T-helper 2 cell (primary cell): Measurements from ENCODE around the gene MAP3K19.
"Not testable (repeated sequence)": the region's sequence is repeated elsewhere in the genome, so short reads cannot be mapped to it uniquely, and the experiment has no call there.

ENCODE experiments used
- DNase-seq, 5 experiments: peaks; one replicate each; pipeline versions ENCODE4 v3.0.0 to v3.0.0-alpha.2; 2012 to 2022
- total RNA-seq, 2 donors: gene quantifications; one replicate each; lab custom pipeline; 2026; lab: John Stamatoyannopoulos, UW

MAP3K19 gene
- total RNA-seq: 0 reads per million in 2 donors

GRCh38 chr2:135047300-135047699 is at the start of gene MAP3K19:
MAP3K19 (minus strand) TSS chr2:135047447; CDS start chr2:135024647, 22,800 bp downstream.
- no peak for DNase-seq

- no peak for DNase-seq
These were observed 49.6 kb upstream of the MAP3K19 start for GRCh38 chr2:135096665-135097446.

- DNase-seq: peak in 1 of 5 experiments; percentile 27
These were observed 48.3 kb upstream of the MAP3K19 start for GRCh38 chr2:135095591-135095990.

GRCh38 chr2:135094508-135094907 is 47.3 kb upstream of the MAP3K19 start:
- no peak for DNase-seq

GRCh38 chr2:135093670-135094330 is 46.6 kb upstream of the MAP3K19 start:
- no peak for DNase-seq

GRCh38 chr2:135093193-135093592 is 45.9 kb upstream of the MAP3K19 start:
- no peak for DNase-seq

GRCh38 chr2:135091681-135092080 is 44.4 kb upstream of the MAP3K19 start:
- DNase-seq: no peak

- DNase-seq: not testable (repeated sequence)
These were observed 42.4 kb upstream of the MAP3K19 start for GRCh38 chr2:135089597-135089996.

- no peak for DNase-seq
These were observed 39.0 kb upstream of the MAP3K19 start for GRCh38 chr2:135086222-135086621.

- no peak for DNase-seq
These were observed 31.2 kb upstream of the MAP3K19 start for GRCh38 chr2:135078417-135078816.

GRCh38 chr2:135076556-135076955 is 29.3 kb upstream of the MAP3K19 start:
- no peak for DNase-seq

GRCh38 chr2:135074216-135074615 is 27.0 kb upstream of the MAP3K19 start:
- no peak for DNase-seq

- peak in 1 of 5 experiments; percentile 19 for DNase-seq
These were observed 25.1 kb upstream of the MAP3K19 start for GRCh38 chr2:135072125-135072997.

GRCh38 chr2:135066710-135067109 is 19.5 kb upstream of the MAP3K19 start:
- no peak for DNase-seq

- no peak for DNase-seq
These were observed 16.9 kb upstream of the MAP3K19 start for GRCh38 chr2:135064149-135064548.

GRCh38 chr2:135063210-135063609 is 16.0 kb upstream of the MAP3K19 start:
- no peak for DNase-seq

GRCh38 chr2:135059577-135059976 is 12.3 kb upstream of the MAP3K19 start:
- no peak for DNase-seq

GRCh38 chr2:135056790-135057189 is 9.5 kb upstream of the MAP3K19 start:
- DNase-seq: no peak

- no peak for DNase-seq
These were observed 8.0 kb upstream of the MAP3K19 start for GRCh38 chr2:135055182-135055786.

- peak in 3 of 5 experiments; percentile 6 to 80 (median 12) for DNase-seq
These were observed 5.8 kb upstream of the MAP3K19 start for GRCh38 chr2:135052997-135053474.

- peak; percentile 74 to 98 (median 89) for DNase-seq
These were observed 5.0 kb upstream of the MAP3K19 start, which contains the start of gene RAB3GAP1 for GRCh38 chr2:135052042-135052876. RAB3GAP1 (plus strand) TSS chr2:135052292; CDS start chr2:135052308, 16 bp downstream.
